GM06990 (cell line): ENCODE data around the gene PPP4C.

ENCODE experiments used
- DNase-seq: peaks from one replicate; pipeline ENCODE4 v3.0.0-alpha.2; 2011; ENCODE audit not compliant: insufficient read length; ENCODE audit errors: extremely low read depth
- H3K27me3 ChIP-seq: replicated peaks from 2 replicates; pipeline ENCODE4 v1.6.0; 2011; ENCODE audit warnings: low read length; ENCODE audit not compliant: control insufficient read depth, insufficient read depth
- H3K36me3 ChIP-seq: 2 replicates; pipeline ENCODE4 v1.5.1; 2011; ENCODE audit warnings: low read length; ENCODE audit not compliant: control insufficient read depth, insufficient read depth
- H3K4me3 ChIP-seq: replicated peaks from 2 replicates; pipeline ENCODE4 v1.5.1; 2011; ENCODE audit warnings: low read depth, mild to moderate bottlenecking, control low read depth, low read length
- TF ChIP-seq, protein P1 (sequence below): IDR thresholded peaks from 2 replicates; pipeline ENCODE4 v1.5.1; 2011; ENCODE audit warnings: low read length, control low read depth, mild to moderate bottlenecking, inconsistent platforms; ENCODE audit not compliant: insufficient read depth, poor library complexity, severe bottlenecking

PPP4C gene

DNA sequence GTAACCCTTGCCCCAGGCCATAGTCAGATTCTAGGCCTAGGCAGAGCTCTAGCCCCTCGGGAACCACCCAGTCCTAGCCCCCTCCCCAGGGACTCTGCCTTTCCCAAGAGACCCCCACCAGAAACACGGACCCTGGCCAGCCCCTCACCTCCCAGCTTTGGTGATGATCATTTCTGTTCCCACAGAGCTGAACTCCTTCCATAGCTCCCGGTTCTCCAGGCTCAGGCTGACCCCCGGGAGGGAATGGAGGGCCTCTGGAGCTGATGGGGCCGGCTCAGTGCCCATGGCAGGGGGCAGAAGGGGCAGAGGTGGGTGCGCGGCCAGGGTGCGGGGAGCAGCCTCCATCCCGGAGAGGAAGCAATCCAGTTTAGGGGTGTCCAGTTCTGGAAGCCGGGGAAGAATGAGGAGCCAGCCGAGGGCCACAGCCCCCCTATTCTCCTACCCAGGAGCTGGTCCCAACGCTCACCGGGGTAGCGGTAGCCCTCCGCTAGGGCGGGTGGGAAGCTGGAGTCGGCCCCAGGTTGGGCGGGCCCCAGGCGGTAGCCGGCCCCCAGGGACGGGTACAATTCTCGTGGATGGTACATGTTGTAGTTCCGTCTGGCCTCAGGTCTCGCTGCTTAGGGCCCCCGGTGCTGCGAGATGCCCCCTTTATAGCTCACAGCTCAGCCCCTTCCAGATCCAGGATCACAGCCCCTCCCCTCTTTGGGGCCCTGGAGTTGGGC lies 15.0 kb downstream of the PPP4C start:
- Histone ChIP-seq H3K27me3 (no peaks in the 10 kb centered on the region), H3K36me3 (peaks cover 5% of the 10 kb centered on the region), H3K4me3 (no peak overlapping the region)
- DNase-seq = no peak
- TF ChIP-seq, protein P1, sequence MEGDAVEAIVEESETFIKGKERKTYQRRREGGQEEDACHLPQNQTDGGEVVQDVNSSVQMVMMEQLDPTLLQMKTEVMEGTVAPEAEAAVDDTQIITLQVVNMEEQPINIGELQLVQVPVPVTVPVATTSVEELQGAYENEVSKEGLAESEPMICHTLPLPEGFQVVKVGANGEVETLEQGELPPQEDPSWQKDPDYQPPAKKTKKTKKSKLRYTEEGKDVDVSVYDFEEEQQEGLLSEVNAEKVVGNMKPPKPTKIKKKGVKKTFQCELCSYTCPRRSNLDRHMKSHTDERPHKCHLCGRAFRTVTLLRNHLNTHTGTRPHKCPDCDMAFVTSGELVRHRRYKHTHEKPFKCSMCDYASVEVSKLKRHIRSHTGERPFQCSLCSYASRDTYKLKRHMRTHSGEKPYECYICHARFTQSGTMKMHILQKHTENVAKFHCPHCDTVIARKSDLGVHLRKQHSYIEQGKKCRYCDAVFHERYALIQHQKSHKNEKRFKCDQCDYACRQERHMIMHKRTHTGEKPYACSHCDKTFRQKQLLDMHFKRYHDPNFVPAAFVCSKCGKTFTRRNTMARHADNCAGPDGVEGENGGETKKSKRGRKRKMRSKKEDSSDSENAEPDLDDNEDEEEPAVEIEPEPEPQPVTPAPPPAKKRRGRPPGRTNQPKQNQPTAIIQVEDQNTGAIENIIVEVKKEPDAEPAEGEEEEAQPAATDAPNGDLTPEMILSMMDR = no peak

DNA sequence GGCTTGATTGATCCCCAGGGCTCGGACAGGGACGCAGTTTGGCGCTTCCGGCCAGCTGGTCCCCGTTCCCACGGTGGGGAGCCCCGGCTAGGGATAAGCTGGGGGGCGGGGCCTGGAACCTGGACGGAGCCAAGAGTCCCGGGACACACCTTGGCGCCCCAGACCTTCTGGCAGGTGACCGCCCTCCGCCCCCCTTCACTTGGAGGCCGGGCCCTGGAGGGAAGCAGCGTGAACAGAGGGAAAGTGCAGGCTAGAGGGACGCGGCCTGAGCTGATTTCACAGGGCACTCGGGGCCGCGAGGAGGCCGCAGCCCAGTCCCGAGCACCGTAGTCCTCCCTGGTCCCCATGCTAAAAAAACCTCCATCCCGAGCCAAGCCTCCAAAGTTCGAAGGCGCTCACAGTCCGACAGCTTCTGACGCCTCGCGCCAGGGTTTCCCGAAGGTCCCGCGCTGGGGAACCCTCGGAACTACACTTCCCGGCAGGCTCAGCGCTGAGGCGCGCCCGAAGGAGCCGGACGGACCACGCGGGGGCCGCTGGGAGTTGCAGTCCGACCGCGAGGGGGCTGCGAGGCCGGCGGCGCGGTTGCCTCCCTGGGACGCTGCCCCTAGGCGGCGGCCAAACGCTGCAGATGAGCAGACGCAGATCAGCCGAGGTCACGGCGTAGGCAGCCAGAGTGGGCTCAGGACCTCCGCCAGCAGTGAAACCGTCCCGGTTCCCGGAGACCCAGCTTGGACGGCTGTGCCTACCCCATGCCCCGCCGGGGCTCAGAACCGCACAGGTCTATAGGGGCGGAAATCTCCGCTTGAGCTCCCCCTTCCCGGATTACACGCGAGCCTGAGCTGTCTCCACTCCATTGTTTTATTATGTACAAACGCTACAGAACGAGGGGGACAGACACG lies 15.9 kb downstream of the PPP4C start, which contains the start of gene TBX6:
TSS of gene TBX6 (minus strand) at position 451 of the 899 bp plus-strand sequence. CDS start 731 bp downstream, outside the sequence.
- peak within 1 kb of the TSS; percentile 59 for H3K4me3 ChIP-seq
- peak; percentile 96 for DNase-seq
- H3K27me3 ChIP-seq = no peaks in the 10 kb centered on the region
- peaks cover 1% of the 10 kb centered on the region for H3K36me3 ChIP-seq
- TF ChIP-seq, protein P1 = peak; percentile 83

DNA sequence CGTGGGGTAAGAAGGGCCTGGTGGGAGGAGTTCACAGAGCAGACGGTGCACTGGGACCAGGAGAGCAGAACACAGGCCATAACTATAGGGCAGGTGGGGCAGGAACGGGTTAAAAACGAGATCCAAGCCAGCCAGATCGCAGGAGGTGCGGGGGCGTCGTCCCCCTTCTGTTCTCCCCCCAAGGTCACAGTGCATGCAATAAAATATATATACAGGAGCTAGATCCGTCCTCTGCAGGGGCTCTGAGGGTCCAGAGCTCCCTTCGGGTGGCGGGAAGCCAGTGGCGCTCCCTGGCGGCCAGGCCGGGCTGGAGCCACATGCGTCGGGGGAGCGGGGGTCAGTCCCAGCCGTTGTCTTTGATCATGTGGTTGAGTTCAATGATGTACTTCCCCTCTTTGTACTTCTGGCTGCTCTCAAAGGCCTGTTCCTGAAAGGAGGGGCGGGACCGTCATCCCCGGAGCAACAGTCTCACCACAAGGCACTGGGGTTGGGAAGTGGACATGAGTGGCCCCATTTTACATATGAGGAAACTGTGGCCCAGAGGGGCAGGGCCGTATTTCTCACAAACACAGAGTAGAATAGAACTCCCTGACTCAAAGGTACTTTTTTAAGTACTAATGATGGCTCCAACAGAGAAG lies 16.7 kb downstream of the PPP4C start:
- H3K27me3 ChIP-seq = no peaks in the 10 kb centered on the region
- peak; percentile 93 for DNase-seq
- H3K36me3 ChIP-seq = peaks cover 1% of the 10 kb centered on the region; the same call in 1 of the 2 replicates
- TF ChIP-seq, protein P1 = peak; percentile 97
- H3K4me3 ChIP-seq = peak overlapping the region; percentile 59

DNA sequence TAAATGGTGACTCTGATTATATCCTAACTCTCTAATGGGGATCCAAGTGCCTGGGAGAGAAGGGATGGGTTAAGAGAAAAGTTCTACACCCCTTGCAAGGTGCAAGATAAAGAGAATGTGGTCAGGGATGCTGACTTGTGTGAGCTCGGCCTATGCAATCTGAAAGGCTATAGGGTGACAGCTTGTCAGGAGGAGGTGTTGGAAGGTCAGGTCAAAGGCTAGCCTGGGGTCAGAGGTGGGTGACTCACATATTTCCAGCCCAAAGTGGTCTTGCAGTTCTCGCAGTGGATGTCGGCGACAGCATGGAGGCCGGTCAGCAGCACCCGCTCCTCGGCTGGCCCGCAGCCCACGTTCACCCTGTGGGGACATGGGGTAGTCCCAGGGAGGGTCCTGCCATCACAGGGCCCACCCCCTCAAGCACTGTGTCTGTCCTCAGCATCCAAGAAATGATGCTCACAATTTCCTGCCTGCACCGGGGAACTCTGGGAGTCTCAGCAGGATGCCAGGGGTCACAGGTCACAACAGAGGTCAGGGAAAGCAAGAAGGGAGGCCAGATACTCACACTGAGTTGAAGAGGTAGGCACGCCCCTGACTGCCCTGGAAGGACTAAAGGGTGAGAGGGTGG lies 18.9 kb downstream of the PPP4C start:
- H3K4me3 ChIP-seq = peak overlapping the region; percentile 74
- no peak for DNase-seq
- H3K27me3 ChIP-seq = no peaks in the 10 kb centered on the region
- peaks cover 1% of the 10 kb centered on the region; the same call in 1 of the 2 replicates for H3K36me3 ChIP-seq
- TF ChIP-seq, protein P1 = no peak
